HepG2 (cell line): ENCODE results near the gene CIB2. TPM values are rescaled to one million over a fixed set of nuclear protein-coding genes. Genes with fewer than 3 reads are reported as not detected.

Experiments
- ATM ChIP-seq: fragments of 450-650 bp; IDR thresholded peaks from 2 replicates; pipeline ENCODE4 v1.7.1; 2017; ENCODE audit warnings: mild to moderate bottlenecking, borderline replicate concordance
- BRCA1 ChIP-seq: sonication (generic); formaldehyde crosslinking; IDR thresholded peaks from 2 replicates; pipeline ENCODE4 v1.4.0; 2020; ENCODE audit warnings: missing genetic modification reagents
- CSRNP1 ChIP-seq: sonication (generic); formaldehyde crosslinking; IDR thresholded peaks from 2 replicates; pipeline ENCODE4 v1.8.1; 2023; ENCODE audit warnings: mild to moderate bottlenecking, missing genetic modification reagents
- ELF3 ChIP-seq: IDR thresholded peaks from 2 replicates; pipeline ENCODE4 v1.6.1; 2016; ENCODE audit warnings: missing genetic modification reagents, missing compliant biosample characterization
- KIAA2018 ChIP-seq: sonication (generic); formaldehyde crosslinking; IDR thresholded peaks from 2 replicates; pipeline ENCODE4 v1.5.0; 2020; ENCODE audit warnings: mild to moderate bottlenecking, missing genetic modification reagents, borderline replicate concordance
- MBD4 ChIP-seq: IDR thresholded peaks from 2 replicates; pipeline ENCODE4 v1.6.1; 2012; ENCODE audit warnings: low read length, inconsistent platforms, borderline replicate concordance
- MED1 ChIP-seq: sonication (generic); formaldehyde crosslinking; IDR thresholded peaks from 2 replicates; pipeline ENCODE4 v1.4.0; 2020; ENCODE audit warnings: missing genetic modification reagents
- MEIS2 ChIP-seq: sonication (generic); formaldehyde crosslinking; IDR thresholded peaks from 2 replicates; pipeline ENCODE4 v1.9.0; 2021; ENCODE audit warnings: mild to moderate bottlenecking, missing genetic modification reagents
- NFE2L2 ChIP-seq: fragments of 150-350 bp; IDR thresholded peaks from 2 replicates; pipeline ENCODE4 v1.6.1; 2014; ENCODE audit warnings: low read length
- RARA ChIP-seq: IDR thresholded peaks from 2 replicates; pipeline ENCODE4 v1.6.1; 2016; ENCODE audit warnings: missing genetic modification reagents, missing compliant biosample characterization
- SRF ChIP-seq: IDR thresholded peaks from 2 replicates; pipeline ENCODE4 v1.6.1; 2011; ENCODE audit warnings: mild to moderate bottlenecking, low read depth, low read length, moderate library complexity
- TCF12 ChIP-seq, 2 experiments: fragments of 450-650 bp in 1 of 2; sonication (generic) in 1 of 2; formaldehyde crosslinking in 1 of 2; IDR thresholded peaks; 2 replicates each; pipeline versions ENCODE4 v1.6.1 to v1.8.0; 2017 to 2022; ENCODE audit warnings: antibody characterized with exemption in 1 of 2, mild to moderate bottlenecking in 1 of 2, missing genetic modification reagents in 1 of 2, moderate library complexity in 1 of 2
- TEAD2 ChIP-seq: sonication (generic); formaldehyde crosslinking; IDR thresholded peaks from 2 replicates; pipeline ENCODE4 v1.9.0; 2021; ENCODE audit warnings: missing genetic modification reagents
- ZFP36 ChIP-seq: fragments of 150-350 bp; IDR thresholded peaks from 2 replicates; pipeline ENCODE4 v1.6.1; 2018; ENCODE audit warnings: borderline replicate concordance, low read length, low read depth; ENCODE audit not compliant: partially characterized antibody
- ZKSCAN1 ChIP-seq: fragments of 150-350 bp; IDR thresholded peaks from 2 replicates; pipeline ENCODE4 v1.6.1; 2014; ENCODE audit warnings: low read length
- ZKSCAN5 ChIP-seq: sonication (generic); formaldehyde crosslinking; IDR thresholded peaks from 2 replicates; pipeline ENCODE4 v1.5.1; 2020; ENCODE audit warnings: mild to moderate bottlenecking, missing genetic modification reagents
- ZNF550 ChIP-seq: sonication (generic); formaldehyde crosslinking; IDR thresholded peaks from 2 replicates; pipeline ENCODE4 v1.4.0; 2020; ENCODE audit warnings: mild to moderate bottlenecking, missing genetic modification reagents, borderline replicate concordance
- ZNF605 ChIP-seq: sonication (generic); formaldehyde crosslinking; IDR thresholded peaks from 2 replicates; pipeline ENCODE4 v1.8.0; 2022; ENCODE audit warnings: mild to moderate bottlenecking, missing genetic modification reagents
- ZNF747 ChIP-seq: sonication (generic); formaldehyde crosslinking; IDR thresholded peaks from 2 replicates; pipeline ENCODE4 v1.8.1; 2023; ENCODE audit warnings: missing genetic modification reagents, mild to moderate bottlenecking, borderline replicate concordance
- ZNF891 ChIP-seq: sonication (generic); formaldehyde crosslinking; IDR thresholded peaks from 2 replicates; pipeline ENCODE4 v1.5.0; 2020; ENCODE audit warnings: mild to moderate bottlenecking, missing genetic modification reagents
- ZSCAN21 ChIP-seq: sonication (generic); formaldehyde crosslinking; IDR thresholded peaks from 2 replicates; pipeline ENCODE4 v1.8.0; 2022; ENCODE audit warnings: mild to moderate bottlenecking, missing genetic modification reagents, moderate library complexity, borderline replicate concordance
- ZZZ3 ChIP-seq: sonication (generic); formaldehyde crosslinking; IDR thresholded peaks from 2 replicates; pipeline ENCODE4 v1.4.0; 2020; ENCODE audit warnings: missing genetic modification reagents, mild to moderate bottlenecking, borderline replicate concordance
- polyA plus RNA-seq, 8 experiments: library from polyadenylated mRNA; depleted of rRNA in 3 of 8; stranded (reverse) in 7 of 8; unstranded in 1 of 8; fragments of >200 nt; fragmentation: Illumina TruSeq in 4 of 8; extraction: Trizol in 4 of 8; gene quantifications; 2 replicates each; pipeline versions ENCODE4 v1.2.1 to v1.2.3, GENCODE V29; 2011 to 2016; ENCODE audit warnings: low read depth in 4 of 8, missing spikeins in 1 of 8, mixed read lengths in 1 of 8; ENCODE audit not compliant: insufficient read depth in 1 of 8
- total RNA-seq, 5 experiments: library from RNA; depleted of rRNA; stranded (reverse); fragments of >200 nt; fragmentation: Illumina TruSeq; extraction: Trizol; gene quantifications; 2 replicates each; pipeline ENCODE4 v1.2.3, GENCODE V29; 2016; ENCODE audit warnings: low read depth in 1 of 5

CIB2 gene
- total and polyA plus RNA-seq, 2 of the 13 experiments (the other 11 are each of a cell fraction or from before 2014, with no cell fraction given), result 1.4 to 1.5 TPM

GRCh38 chr15:78075490-78076230, 55.6 kb downstream of the CIB2 start (continued):
- TF ChIP-seq TCF12 (IDR thresholded peaks at IDR 0.05) (no peak), TCF12 (CRISPR knock-in tag; IDR thresholded peaks at IDR 0.05) (no peak), ZKSCAN1 (no peak), ZSCAN21 (CRISPR knock-in tag) (no peak), ZNF550 (CRISPR knock-in tag) (no peak), KIAA2018 (CRISPR knock-in tag) (no peak), ZNF891 (CRISPR knock-in tag) (no peak), ZZZ3 (CRISPR knock-in tag) (no peak), ZKSCAN5 (CRISPR knock-in tag) (no peak), MEIS2 (CRISPR knock-in tag) (no peak), MBD4 (no peak), ATM (no peak), TEAD2 (no peak), MED1 (CRISPR knock-in tag) (no peak), BRCA1 (CRISPR knock-in tag) (no peak), RARA (CRISPR knock-in tag) (peak; percentile 80), ZNF605 (CRISPR knock-in tag) (no peak), ZFP36 (no peak), ZNF747 (CRISPR knock-in tag) (no peak), NFE2L2 (no peak), SRF (no peak), CSRNP1 (CRISPR knock-in tag) (no peak), ELF3 (CRISPR knock-in tag) (no peak)
